ENCODE data around the gene JOSD1.
A peak's percentile ranks its signal among the peaks of the same experiment; 100 is the strongest.

JOSD1 gene

GRCh38 chr22:38700789-38701628 lies at the start of gene JOSD1:
TSS of gene JOSD1 (minus strand) at chr22:38700943. CDS start at chr22:38699987, 956 bp downstream.
- peak; percentile 74 for DNase-seq (ENCODE audit: low read depth)

GRCh38 chr22:38750104-38750503 lies 49.4 kb upstream of the JOSD1 start:
- no peak for DNase-seq (ENCODE audit: low read depth)

DNA sequence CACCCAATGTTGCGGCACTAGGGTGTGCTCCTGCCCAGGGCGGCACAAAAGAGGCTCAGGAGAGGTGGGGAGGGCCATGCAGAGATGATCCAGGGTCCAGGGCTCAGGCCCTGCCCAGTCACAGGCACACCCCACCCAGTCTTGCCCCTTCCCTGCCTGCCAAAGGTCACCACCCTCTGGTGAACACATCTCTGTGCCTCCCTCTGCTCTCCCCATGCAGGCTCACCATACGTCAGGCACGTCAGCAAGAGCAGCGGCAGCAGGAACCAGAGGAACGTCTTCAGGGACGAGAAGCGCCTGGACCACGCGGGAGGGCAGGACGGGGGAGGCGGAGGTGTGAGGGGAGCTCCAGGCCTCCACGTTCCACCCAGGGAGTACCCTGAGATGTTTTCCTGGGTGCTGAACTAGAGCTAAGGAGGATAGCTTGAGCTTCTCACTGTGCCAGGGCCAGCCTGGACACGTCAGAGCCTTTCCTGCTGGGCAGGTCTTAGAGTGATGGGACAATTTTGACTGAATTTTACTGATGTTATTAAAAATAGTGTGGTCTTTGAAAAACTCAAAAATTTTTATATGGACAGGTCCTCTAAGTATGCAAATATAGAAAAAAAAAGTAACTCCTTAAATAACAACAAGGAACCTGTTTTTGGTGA lies 47.9 kb upstream of the JOSD1 start:
- no peak for DNase-seq (ENCODE audit: low read depth)

DNA sequence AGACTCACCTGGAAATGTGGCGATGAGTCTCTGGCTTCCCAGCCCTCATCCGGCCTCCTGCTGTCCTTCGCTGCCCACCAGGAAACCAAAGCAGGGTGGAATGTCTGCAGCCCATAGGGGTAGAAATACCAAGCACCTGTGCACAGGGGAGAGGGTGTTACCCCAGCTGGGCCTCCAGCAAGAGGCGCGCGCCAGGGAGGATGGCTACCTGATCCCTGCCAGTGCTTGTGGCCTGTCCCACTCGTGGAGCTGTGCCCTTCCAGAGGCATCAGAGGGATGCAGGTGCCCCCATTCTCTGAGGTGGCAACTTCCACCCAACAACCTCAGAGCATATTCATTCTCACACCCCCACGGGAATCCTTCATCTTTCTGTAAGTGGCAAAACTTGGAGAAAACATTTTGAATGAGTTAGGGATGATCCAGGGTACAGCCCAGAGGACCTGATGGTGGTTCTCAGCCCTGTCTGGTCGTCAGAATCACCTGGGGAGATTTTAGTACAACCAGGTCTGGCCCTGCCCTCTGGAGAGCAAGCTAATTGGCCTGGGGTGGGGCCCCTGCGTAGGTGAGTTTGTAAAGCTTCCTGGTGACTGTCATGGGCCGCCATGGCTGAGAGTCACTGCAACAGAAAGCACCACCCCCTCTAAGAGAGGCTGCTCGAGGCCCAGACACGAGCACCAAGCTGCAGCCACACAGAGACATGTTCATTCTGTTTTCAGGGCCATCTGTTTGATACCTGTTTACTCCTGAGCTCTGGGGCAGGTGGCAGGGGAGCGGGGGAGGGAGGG lies 45.1 kb upstream of the JOSD1 start:
- no peak for DNase-seq (ENCODE audit: low read depth)

DNA sequence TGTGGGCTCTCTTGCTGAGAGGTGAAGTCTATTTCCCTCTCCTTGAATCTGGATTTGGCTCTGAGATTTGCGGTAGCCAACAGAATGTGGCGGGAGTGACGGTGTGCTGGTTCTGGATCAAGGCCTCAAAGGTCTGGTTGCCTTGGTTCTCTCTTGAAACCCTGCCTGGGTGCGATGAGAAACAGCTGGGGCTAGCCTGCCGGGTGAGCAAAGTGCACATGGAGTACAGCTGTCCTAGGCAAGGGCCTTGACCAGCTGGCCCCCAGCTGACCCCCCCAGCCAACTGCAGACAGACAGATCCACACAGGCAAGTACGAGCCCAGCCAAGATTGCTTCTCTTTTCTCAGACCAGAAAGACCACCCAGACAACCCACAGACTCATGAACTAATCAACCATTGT lies 44.2 kb upstream of the JOSD1 start:
- no peak for DNase-seq (ENCODE audit: low read depth)

- DNase-seq (ENCODE audit: low read depth), result no peak
Measured at GRCh38 chr22:38742176-38742942, 41.6 kb upstream of the JOSD1 start.

DNA sequence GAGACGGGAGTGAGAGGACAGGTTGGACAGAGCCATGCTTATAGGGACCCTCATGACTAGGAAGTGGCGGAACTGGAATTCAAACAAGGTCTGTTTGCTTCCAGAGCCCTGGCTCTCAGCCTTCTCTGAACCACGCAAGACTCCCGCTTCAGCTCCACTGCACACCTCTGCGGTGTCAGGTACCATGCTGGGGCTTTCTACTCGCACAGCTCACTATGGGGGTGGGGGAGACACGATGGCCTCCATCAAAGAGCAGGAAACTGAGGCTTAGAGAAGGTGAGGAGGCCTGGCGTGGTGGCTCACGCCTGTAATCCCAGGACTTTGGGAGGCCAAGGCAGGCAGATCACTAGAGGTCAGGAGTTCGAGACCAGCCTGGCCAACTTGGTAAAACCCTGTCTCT lies 40.8 kb upstream of the JOSD1 start:
- DNase-seq (ENCODE audit: low read depth), result no peak

GRCh38 chr22:38741166-38741565 lies 40.4 kb upstream of the JOSD1 start:
- DNase-seq (ENCODE audit: low read depth), result no peak

- no peak for DNase-seq (ENCODE audit: low read depth)
Measured at GRCh38 chr22:38740754-38741153, 40.0 kb upstream of the JOSD1 start.

DNA sequence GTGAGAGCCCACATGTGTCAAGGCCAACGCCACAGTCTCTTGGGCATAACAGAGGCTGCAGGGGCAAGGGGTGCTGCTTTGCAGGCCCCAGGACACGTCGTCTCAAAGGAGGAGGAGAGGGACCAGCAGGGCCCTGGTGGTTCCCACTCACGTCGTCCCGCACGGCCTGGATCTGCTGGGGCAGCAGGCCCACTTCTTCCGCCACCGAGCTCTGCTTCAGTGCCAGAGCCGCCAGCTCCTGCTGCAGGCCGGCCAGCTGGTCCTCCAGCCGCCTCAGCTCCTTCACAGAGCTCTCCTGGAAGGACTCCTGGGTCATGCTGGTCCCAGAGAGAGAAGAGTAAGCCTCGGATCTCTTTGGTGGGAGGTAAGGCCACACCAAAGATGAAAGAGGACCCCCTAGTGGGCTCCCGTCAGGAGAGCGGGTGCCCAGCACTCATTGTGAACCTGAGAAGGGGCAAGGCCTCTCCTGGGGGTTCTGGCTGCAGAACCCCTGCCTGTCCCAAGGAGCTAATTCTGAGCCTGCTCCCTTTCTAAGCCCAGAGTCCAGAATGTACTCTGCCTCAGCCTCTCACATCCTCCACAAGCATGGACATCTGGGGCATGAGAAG lies 39.5 kb upstream of the JOSD1 start:
- DNase-seq (ENCODE audit: low read depth), result no peak

- no peak for DNase-seq (ENCODE audit: low read depth)
Measured at GRCh38 chr22:38739300-38740055, 38.7 kb upstream of the JOSD1 start.

DNA sequence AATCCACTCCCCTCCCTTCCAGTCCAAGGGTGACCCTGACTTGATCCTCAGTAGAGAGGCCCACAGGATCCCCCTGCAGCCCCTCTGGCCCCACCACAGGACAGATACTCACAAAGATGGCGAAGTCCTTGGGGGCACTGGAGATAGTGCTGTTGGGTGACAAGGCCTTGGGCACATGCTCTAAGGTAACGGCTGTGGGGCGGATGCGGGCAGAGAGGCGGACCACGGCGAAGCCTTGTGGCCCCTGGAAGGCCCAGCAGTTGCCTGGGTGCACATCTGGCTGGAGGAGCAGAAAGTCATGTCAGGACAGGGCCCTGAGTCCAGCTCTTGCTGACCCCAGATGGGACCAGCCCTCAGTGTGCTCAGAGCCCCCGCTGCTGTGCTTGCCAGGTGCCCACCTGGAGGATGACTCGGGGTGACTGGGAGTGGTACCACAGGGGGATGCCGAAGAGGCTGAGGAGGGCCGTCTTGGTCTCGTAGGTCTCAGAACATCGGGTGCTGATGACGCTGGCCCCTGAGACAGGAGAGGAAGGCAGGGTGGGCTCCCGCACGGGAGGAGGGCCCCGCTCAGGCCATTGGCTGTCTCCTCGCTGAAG lies 37.8 kb upstream of the JOSD1 start:
- no peak for DNase-seq (ENCODE audit: low read depth)

GRCh38 chr22:38737302-38738060 lies 36.7 kb upstream of the JOSD1 start:
- DNase-seq (ENCODE audit: low read depth), result no peak

- no peak for DNase-seq (ENCODE audit: low read depth)
Measured at GRCh38 chr22:38736257-38736570, 35.5 kb upstream of the JOSD1 start.

- no peak for DNase-seq (ENCODE audit: low read depth)
Measured at GRCh38 chr22:38735465-38736256, 34.9 kb upstream of the JOSD1 start.

DNA sequence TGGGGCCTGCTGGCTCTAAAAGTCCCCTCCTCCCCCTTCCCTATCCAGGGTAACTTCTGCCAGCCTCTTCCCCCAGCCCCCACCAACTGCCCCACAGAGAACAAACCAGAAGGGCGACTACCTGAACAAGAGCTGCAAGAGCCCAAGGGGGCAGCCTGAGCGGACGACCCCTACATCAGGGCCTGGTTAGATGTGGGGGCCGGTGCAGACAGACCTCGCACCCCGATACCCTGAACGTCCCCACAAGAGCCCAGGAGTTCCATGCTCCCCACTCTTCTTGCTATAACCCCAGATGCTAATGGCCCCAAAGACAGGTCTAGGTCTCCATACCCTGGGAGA lies 34.4 kb upstream of the JOSD1 start:
- DNase-seq (ENCODE audit: low read depth), result no peak

DNA sequence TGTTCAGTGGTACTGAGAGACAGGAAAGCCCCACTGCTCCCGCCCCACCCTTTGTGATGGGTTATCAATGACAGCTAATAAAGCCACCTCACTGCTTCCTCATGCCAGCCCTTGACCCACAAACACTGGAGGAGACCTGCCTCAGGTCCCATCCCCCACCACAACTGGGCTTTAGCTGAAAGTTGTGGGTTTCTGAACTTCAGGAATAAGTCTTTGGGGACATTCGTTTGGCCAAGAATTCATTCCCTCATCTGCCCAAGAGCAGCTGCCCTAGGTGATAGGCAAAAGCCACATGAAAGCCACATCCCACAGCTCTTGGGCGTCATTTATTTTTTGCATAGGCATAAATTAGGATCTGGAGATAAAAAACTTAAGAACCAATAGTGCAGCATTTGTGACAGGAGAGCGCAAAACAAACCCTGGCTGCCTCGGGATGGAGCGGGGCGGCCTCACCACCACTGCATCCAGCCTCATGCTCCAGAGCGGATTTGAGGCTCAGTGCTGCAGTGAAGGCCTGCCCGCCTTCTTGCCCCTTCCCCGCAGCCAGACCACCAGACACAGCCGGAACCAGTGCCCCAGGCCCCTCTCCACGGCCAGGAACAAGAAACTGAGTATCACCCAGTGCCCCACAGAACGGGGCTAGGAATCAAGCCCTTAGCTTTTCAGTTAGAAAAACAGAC lies 33.8 kb upstream of the JOSD1 start:
- DNase-seq (ENCODE audit: low read depth), result no peak

DNA sequence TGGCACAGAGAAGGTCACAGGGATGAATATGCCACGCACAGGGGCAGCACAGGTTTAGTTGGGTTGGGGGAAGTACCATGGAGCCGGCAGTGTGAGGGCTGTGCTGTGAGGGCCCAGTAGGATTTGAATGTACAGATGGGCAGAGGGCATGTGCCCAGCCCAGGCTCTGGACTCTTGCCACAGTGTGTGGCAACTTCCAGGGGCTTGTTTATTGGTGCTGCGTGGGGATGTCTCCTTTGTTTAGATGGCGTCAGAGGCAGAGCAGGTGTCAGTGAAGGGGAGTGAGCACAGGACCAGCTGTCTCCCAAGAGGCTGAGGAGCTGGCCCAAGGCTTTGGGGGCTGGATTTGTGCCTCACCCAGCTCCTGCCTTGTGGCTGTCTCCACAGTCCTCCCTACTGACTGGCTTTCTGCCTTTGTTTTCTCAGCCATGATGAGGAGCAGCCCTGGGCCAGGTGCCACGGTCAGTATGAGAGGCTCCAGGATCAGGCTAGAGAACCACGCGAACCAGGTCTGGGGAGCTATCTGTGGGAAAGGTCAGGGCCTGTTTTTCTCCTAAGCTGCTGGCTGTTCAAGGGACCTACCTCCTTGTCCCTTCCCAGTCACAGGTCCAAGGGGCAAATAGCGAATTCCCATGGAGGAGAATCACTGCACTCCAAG lies 33.1 kb upstream of the JOSD1 start:
- no peak for DNase-seq (ENCODE audit: low read depth)
